Fibroblast of the conjunctiva (primary cell): Measurements from ENCODE around the gene PLPPR4.

Source experiments
- DNase-seq: peaks from one replicate; pipeline ENCODE4 v3.0.0-alpha.2; 2010; ENCODE audit warnings: low read depth

Gene PLPPR4

GRCh38 chr1:99348397-99349132 is 84.3 kb downstream of the PLPPR4 start:
- DNase-seq, result no peak

GRCh38 chr1:99352821-99353220 is 88.5 kb downstream of the PLPPR4 start:
- no peak for DNase-seq

GRCh38 chr1:99358770-99359169 is 94.5 kb downstream of the PLPPR4 start:
- DNase-seq, result no peak
